ENCODE data around the gene GABARAP.

GABARAP gene

DNA sequence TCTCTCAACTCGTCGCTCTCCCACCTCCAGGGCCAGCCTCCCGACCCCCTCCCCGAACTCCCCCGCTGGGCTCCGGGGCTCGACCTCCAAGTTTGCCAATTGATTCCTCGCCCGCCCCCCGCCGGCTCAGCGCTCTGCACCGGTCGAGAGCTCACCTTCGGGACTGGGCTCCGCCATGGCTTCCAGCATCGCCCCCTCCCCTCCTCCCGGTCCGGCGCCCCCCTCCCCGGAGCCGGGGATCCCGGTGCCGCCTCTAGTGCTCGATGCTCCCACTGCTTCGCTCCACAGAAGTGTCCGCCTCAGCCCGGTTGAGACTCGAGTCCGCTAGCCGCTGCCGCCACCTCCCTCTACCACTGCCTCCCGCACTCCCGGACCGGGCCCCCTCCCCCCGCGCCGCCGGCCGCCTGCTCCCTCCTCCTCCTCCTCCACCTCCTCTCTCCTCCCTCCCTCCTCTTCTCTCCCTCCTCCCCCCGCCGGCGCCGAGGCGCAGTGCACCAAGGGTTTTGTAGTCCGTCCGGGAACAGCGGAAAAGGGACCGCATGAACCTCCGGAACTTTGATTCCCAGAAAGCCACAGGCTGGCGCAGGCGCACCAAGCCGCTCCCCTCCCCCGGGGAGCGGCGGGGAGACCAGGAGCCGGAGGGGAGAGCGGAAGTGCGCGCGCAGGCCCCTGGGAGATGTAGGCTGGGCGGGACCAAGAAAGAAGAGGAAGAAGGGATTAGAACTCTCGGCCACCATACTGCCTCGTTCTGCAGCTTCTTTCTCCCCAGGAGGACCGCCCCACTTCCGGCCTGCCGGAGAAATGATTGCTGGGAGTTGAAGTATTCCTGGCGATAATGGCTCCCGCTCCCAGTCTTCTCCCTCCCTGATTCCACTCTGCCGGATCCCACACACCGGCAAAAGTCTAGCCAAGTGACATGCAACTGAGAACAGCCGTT lies 2.9 kb downstream of the GABARAP start, which contains the start of gene PHF23:
PHF23 (minus strand) TSS at position 367 of the 937 bp plus-strand sequence; CDS start at position 189, 178 bp downstream.
- peak; percentile 96 to 97 for DNase-seq (ENCODE audit: low read depth in 2 of 2)

DNA sequence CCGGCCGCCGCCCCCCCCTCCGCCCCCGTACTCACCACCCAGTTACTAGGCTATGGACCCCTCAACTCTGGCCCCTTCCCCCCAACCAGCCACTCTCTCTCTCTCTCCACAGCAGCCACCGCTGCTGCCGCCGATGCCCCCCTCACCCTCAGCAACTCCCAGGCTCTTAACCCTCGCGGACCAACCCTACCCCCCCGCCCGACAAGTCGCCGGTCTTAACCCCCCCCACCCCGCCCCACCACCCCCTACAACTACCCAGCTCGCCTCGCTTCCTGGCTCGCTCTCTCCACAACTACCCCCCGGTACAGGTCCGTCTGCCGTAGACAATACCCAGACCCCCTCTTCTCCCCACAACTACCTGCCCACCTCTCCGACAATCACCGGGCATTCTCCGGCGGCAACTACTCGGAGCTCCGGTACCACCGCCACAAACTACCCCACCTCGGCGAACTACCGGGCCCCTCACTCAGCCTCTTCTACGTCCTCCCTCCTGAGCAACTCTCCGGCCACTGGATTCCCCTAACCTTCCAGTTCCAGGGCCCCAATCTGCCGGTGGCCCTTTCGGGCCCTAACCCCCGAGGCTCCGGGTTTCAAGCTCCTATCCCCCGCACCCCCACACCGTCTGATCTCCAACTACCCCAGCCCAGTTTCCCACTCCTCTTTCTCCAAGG lies 3.7 kb downstream of the GABARAP start:
- DNase-seq (ENCODE audit: low read depth in 2 of 2): no peak

GRCh38 chr17:7237761-7238419 lies 4.4 kb downstream of the GABARAP start:
- DNase-seq (ENCODE audit: low read depth in 2 of 2): peak; percentile 64 to 84

- DNase-seq (ENCODE audit: low read depth in 2 of 2): no peak
These were observed 4.9 kb downstream of the GABARAP start for GRCh38 chr17:7237266-7237760.

DNA sequence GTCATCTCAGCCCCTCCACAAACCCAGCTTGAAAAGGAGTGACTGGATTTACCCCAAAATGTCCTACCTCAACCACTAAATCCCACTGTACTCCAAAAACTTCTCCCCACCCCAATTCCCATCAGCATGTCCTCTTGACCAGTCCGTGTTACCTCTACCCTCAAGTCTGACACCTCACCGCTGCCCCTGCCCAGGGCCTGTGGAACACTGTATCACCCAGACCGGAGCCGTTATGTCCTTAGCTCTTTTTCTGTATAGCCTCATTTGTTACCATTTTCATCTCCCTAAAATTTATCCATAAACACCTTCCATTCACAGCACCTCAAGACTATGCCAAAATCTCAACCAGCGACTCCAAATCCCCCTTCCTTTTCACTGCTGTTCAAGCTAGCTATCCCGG lies 5.4 kb downstream of the GABARAP start:
- no peak for DNase-seq (ENCODE audit: low read depth in 2 of 2)

DNA sequence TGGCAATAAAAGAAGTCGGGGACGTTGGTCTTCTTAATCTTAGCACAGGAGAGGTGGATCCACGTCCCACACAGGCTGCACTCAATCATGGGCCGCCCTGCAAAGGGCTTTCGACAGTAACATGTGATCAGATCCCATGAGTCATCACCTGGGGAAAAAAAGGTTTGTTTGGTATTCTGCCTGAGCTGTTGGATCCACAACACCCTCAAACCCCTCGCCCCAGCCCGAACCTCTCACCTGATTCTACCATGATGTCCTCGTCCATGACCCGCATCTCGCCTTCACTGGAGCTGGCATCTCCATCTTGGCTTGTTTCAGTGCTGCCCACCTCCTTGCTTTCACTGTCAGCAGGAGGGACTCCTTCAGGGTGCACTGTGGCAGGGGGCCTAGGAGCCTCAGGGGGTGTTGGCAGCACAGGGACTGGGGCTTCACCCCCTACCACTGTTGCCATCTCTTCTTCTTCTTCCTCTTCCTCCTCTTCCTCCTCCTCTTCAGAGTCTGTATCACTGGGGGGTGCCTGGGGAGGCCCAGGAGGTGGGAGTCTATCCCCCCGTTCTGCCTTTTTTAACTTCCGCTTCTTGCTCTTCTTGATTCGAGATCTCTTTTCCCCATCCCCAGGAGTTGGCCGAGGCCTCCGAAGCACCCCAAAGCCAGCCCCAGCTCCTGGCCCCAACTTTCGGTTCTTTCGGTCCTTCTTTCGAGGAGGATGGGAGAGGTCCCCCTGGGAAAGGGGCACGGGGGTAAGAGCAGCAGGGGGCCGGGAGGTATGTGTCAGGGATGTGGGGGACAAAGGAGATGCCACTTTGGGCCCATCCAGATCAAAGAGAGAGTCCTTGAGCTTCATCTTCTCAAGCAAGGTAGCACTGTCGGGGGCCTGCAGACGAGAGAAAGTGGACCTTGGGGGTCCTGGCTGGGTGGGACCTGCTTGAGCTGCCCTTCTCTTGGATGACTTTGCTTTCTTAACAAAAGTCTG lies 6.3 kb downstream of the GABARAP start:
- no peak for DNase-seq (ENCODE audit: low read depth in 2 of 2)

DNA sequence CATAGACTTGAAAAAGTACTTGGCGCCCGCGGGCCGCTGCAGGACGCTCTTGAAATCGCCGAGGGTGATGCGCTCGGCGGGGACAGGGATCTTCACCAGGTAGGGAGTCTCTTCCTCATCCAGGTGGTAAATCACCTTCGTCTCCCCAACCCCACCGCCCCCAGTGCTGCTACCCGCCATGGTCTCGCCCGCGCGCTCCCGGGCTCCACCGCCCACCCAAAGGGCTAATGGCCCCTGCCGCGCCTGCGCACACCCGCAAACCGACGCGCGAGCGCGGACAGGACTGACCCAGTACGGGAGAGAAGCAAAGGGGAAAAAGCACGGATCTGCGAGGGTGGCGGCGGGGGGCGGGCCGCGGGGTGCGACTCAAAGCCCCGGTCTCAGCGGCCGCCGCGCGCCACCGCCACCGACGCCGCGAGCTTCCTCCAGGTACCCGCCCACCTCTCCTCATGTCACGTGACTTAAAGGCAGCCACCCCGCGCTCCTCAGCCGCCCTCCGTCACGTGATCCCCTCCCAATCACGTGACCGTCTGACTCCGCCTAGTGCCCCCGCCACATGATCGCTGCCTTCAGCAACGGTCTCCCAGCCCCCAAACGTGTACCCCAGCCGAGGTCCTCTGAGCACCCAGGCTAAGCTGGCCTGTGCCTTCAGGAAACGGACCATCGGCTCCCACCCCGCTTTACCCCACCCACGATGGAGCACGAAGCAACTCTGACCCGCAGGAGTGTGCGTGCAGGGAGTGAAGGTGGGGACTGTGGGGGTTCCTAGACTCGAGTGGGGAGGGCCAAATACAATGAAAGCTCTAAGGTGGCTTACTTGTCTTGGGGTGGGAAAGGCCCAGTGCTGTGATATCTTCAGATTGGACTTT lies 7.9 kb downstream of the GABARAP start, which contains the start of gene DVL2:
DVL2 (minus strand) TSS at position 435 of the 869 bp plus-strand sequence; CDS start at position 180, 255 bp downstream.
- peak; percentile 93 to 94 for DNase-seq (ENCODE audit: low read depth in 2 of 2)

- no peak for DNase-seq (ENCODE audit: low read depth in 2 of 2)
These were observed 8.6 kb downstream of the GABARAP start for GRCh38 chr17:7233701-7234082.

DNA sequence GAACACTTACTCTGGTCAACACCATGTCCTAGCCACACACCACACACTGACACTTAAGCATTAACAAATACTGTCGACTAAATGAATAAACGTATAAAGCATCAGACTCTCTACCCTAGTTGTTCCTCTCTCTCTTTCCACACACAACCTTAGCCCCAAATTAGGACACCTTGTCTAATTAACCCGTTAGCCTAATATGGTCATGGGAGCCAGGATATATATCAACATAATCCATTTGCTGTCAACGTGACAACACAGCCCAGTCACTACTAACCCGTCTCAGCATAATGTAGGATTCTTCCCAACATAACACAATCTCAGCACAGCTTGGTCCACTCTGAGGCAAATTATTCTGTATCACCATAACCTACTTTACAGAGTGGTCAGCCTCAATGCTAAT lies 10.1 kb downstream of the GABARAP start:
- DNase-seq (ENCODE audit: low read depth in 2 of 2): no peak

DNA sequence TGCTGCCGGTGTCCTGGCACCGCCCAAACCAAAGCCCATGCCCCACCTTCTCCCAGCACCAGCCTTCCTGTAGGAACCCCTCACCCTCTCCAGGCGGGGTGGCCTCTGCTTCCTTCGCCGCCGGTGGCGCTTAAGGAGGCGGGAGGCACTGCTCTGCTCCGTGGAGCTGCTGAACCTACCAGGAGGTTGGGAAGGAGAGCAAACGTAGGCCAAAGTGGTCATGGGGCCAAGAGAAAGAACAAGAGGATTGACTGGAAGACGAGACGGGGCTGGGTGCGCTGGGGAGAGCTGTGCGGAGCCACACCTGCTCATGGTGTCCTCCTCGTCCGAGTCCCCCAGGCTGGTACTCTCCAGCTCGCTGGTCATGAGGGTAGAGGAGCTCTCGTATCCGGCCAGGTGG lies 12.7 kb downstream of the GABARAP start:
- no peak for DNase-seq (ENCODE audit: low read depth in 2 of 2)

DNA sequence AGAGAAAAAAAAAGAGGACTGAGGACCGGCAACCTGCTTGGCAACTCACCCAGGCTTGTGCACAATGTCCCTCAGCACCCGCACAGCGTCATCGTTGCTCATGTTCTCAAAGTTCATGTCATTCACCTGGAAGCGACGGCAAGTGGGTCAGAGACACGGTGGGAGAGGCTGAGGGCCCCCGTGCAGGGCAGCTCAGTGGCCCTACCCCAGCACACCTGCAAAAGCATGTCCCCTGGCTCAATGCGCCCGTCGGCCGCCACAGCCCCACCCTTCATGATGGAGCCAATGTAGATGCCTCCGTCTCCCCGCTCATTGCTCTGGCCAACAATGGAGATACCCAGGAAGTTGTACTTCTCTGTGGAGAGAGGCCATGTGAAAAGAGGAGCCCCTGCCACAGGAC lies 13.3 kb downstream of the GABARAP start:
- DNase-seq (ENCODE audit: low read depth in 2 of 2): no peak

DNA sequence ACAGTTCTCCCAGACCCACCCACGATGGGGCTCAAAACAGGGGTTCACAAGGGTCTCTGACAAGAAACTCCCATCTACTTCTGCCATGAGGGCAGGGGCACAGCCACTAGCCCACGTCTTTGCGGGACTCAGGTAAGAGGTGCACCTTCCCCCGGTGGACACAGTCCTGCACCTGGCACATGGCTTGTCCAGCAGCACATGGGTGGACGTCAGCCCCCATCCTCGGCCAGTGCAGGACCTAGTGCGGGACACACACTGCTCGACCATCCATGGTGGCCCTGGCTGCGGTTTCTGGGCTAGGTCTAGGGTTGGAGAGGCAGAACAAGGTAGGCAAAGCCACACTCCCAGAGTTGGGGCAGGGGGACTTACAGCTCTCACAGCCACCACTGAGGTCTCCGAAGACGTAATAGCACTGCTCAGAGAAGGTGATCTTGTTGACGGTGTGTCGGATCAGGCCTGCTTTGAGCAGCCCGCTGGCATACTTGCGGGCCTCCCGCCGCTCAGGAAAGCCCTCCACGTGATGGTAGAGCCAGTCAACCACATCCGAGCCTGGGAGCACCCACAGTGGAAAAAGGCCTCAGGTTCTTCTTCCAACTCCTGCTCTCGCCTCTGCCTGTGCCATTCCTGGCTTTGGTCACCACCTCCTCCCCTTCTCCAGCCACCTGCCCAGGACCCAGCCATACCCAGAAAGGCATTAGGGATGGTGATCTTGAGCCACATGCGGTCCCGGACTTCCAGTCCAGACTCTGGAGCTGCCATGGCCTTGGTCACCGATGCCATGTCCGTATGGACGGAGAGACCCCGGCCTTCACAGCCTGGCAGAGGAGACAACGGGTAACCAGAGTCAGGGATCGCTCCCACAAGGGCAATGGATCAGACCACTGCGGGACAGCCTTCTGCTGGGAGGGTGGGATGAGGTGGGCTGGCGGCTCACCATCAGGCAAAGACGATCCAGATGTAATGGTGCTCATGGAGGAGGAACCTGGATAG lies 15.2 kb downstream of the GABARAP start:
- no peak for DNase-seq (ENCODE audit: low read depth in 2 of 2)

DNA sequence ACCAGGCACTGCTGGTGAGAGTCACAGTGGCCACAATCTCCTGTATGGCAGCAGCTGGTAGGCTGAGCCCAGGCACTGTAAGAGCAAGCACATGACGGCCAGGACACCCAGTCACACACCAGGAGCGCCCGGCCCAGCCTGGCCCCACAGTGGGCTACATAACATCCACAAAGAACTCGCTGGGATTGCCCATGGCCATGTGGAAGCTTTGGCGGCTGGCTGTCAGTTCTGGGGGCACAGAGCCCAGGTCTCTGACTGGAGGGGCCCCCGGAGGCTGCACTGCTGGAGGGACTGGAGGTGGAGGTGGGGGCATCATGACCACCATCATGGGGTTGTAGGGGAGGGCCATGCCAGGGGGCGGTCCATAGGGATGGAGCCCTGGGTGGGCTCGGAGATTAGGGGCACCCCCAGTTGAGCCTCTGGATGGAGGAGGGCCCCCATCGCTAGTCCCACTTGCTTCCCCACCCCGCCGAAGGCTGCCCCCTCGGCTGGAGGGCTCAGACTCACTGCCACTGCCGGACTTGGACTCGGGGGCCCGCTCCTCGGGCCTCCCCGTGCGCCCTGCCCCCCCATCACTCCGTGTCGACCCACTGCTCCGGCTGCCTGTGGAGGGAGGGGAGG lies 16.4 kb downstream of the GABARAP start:
- DNase-seq (ENCODE audit: low read depth in 2 of 2): no peak

GRCh38 chr17:7224661-7225111 lies 17.6 kb downstream of the GABARAP start:
- DNase-seq (ENCODE audit: low read depth in 2 of 2): no peak

GRCh38 chr17:7224110-7224509 lies 18.1 kb downstream of the GABARAP start:
- no peak for DNase-seq (ENCODE audit: low read depth in 2 of 2)

GRCh38 chr17:7223375-7223774 lies 18.9 kb downstream of the GABARAP start:
- DNase-seq (ENCODE audit: low read depth in 2 of 2): no peak

DNA sequence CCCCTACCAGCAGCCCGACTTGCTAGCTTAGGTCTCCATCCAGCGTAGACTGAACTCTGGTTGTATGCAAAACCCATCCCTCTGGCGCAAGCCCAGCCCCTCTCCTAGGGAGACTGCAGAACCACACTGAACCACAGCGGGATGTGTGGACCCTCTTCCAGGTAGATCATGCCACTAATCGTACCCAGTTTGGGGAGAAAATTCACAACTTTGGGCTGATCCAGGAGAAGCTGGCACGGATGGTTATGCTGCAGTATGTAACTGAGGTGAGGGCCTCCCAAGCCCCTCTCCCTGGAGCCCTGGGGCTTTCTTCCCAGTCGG lies 19.3 kb downstream of the GABARAP start:
- no peak for DNase-seq (ENCODE audit: low read depth in 2 of 2)
